Measurements from ENCODE around the gene GRIN1. TPM values are rescaled to one million over a fixed set of nuclear protein-coding genes. Genes with fewer than 3 reads are reported as not detected.

Gene GRIN1
- total and polyA plus RNA-seq, 8 donors = 0.08 to 0.53 (median 0.28) TPM; not detected in 2

DNA sequence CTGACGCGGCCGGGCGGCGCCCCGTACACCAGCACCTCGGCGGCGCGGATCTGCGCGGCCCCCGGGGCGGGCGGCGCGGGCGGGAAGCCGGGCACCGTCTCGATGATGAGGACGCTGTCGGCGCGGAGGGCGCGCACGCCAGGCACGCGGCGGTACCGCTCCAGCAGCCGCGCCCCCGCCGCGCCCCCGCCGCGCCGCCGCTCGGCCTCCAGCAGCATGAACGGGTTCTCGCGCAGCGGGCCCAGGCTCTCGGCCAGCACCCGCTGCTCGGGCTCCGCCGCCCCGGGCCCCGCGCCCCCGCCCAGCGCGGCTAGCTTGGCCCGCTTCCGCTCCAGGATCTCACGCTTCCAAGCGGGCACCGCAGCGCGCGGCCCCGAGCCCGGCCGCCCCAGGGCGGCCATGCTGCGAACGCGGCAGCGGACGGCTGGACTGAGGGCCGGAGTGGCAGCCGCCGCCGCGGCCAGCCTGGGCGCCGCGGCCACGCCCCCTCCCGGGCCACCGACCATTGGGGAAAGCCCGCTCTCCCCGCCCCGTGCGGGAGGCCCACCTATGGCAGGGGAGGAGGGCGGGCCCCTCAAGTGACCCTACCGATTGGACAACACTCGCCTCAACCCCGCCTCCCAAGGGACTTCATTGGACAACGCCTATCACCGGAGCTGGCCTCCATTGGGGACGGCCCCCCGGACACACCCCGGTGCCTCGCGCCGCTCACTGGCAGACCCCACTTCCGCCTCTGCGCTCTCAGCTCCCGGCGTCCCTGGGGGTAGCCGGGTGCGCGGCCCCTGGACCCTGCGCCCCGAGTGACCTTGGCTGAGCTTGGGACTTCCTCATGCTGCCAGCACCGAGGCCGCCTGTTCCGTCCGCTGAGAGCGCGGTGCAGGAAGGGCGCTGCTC, 61.6 kb downstream of the GRIN1 start, which contains the start of gene TPRN:
Gene TPRN (minus strand): TSS at position 431 of the 894 bp plus-strand sequence. CDS start 30 bp downstream, at position 401.
- Histone ChIP-seq H3K27ac (peak within 1 kb of the TSS; percentile 83 to 90 (median 85)), H3K36me3 (no peaks in the 10 kb centered on the region), H3K9me3 (no peaks in the 10 kb centered on the region), H3K4me1 (peaks cover 12 to 33% (median 15%) of the 10 kb centered on the region in 3 donors), H3K4me3 (peak within 1 kb of the TSS; percentile 48 to 80 (median 60)), H3K27me3 (no peaks in the 10 kb centered on the region)
- ATAC-seq = peak; percentile 75 to 89 (median 80)
- 0 to 1% methylated on average over 72 to 118 of the region's 118 CpGs for WGBS, 2 donors
- DNase-seq = peak; percentile 98 to 100 (median 100)
- intact Hi-C loops (cut with DNase I) = no loop called here
- FAIRE-seq = peak; percentile 20
- TF ChIP-seq, protein P1, sequence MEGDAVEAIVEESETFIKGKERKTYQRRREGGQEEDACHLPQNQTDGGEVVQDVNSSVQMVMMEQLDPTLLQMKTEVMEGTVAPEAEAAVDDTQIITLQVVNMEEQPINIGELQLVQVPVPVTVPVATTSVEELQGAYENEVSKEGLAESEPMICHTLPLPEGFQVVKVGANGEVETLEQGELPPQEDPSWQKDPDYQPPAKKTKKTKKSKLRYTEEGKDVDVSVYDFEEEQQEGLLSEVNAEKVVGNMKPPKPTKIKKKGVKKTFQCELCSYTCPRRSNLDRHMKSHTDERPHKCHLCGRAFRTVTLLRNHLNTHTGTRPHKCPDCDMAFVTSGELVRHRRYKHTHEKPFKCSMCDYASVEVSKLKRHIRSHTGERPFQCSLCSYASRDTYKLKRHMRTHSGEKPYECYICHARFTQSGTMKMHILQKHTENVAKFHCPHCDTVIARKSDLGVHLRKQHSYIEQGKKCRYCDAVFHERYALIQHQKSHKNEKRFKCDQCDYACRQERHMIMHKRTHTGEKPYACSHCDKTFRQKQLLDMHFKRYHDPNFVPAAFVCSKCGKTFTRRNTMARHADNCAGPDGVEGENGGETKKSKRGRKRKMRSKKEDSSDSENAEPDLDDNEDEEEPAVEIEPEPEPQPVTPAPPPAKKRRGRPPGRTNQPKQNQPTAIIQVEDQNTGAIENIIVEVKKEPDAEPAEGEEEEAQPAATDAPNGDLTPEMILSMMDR (IDR thresholded peaks at IDR 0.05) = no peak

DNA sequence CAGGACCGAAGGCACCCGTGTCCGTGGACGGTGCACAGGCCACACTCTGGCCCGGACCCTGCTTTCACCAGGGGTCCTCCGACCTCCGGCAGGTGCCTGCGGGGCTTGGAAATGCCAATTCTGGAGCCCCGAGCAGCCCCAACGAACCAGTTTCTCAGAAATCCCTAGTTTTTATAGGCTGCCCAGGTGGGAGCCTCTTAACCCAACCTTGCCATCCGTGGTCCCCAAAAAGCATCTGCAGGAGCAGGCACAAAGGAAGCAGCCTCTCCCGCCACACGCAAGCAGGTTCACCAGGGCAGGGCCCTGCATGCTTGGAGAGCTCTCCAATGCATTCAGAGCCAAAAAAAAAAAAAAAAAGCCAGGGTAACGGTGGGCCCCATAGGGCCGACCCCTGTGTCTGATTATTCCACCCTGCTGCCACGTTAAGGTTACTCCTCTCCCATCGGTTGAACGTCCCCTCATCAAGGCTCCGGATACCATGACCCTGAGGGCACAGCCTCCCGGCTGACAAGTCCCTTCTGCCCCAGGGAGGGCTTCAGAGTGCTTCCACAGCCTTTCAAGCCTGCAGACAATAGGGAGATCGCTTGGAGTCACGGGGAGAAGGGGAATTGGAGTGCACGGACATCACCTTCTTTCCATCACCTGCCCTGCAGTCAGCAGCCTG, 62.4 kb downstream of the GRIN1 start:
- Histone ChIP-seq H3K36me3 (no peaks in the 10 kb centered on the region), H3K9me3 (no peaks in the 10 kb centered on the region), H3K4me3 (peak overlapping the region; percentile 36 to 80 (median 48)), H3K4me1 (peaks cover 15 to 31% (median 17%) of the 10 kb centered on the region in 3 donors), H3K27ac (peak overlapping the region; percentile 73 to 86 (median 82)), H3K27me3 (no peaks in the 10 kb centered on the region)
- TF ChIP-seq, protein P1 (IDR thresholded peaks at IDR 0.05) = no peak
- no peak for ATAC-seq
- FAIRE-seq = no peak
- intact Hi-C loops (cut with DNase I) = no loop called here
- DNase-seq = no peak
- WGBS, 2 donors = 13 to 16% methylated on average over 23 of the region's 23 CpGs

- H3K27me3 ChIP-seq = no peaks in the 10 kb centered on the region
- FAIRE-seq (no peak), DNase-seq (no peak), ATAC-seq (no peak)
- no peaks in the 10 kb centered on the region for H3K36me3 ChIP-seq
- no peak overlapping the region for H3K4me3 ChIP-seq
- 77% methylated on average over 8 of the region's 8 CpGs for WGBS, 2 donors
- no peaks in the 10 kb centered on the region for H3K9me3 ChIP-seq
- peaks cover 19 to 38% (median 22%) of the 10 kb centered on the region in 3 donors for H3K4me1 ChIP-seq
- TF ChIP-seq, protein P1 (IDR thresholded peaks at IDR 0.05) = no peak
- H3K27ac ChIP-seq = no peak overlapping the region
- intact Hi-C loops (cut with DNase I) = no loop called here
Measured at GRCh38 chr9:137202966-137203365, 64.0 kb downstream of the GRIN1 start.

DNA sequence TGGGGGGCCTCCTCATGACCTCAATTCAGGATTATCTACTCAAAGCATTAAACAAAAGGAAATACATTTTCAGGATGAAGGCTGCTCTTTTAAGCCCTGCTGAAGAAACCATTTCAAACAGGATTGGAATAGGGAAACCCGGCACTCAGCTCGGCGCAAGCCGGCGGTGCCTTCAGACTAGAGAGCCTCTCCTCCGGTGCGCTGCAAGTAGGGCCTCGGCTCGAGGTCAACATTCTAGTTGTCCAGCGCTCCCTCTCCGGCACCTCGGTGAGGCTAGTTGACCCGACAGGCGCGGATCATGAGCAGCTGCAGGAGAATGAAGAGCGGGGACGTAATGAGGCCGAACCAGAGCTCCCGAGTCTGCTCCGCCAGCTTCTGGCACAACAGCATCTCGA, 65.8 kb downstream of the GRIN1 start:
- Histone ChIP-seq H3K4me3 (peak overlapping the region; percentile 65 to 97 (median 88)), H3K36me3 (no peaks in the 10 kb centered on the region), H3K4me1 (peaks cover 19 to 38% (median 22%) of the 10 kb centered on the region in 3 donors), H3K27me3 (no peaks in the 10 kb centered on the region), H3K9me3 (no peaks in the 10 kb centered on the region), H3K27ac (peak overlapping the region; percentile 74 to 88 (median 81))
- WGBS, 2 donors = 5 to 7% methylated on average over 21 of the region's 21 CpGs
- intact Hi-C loops (cut with DNase I) = no loop called here
- ATAC-seq (no peak), DNase-seq (peak in 2 of 6 donors; percentile 37 to 55), FAIRE-seq (no peak)
- TF ChIP-seq, protein P1 (IDR thresholded peaks at IDR 0.05) = no peak
